GM19099 (cell line): ENCODE measurements around the gene CTCFL.

Experiments used
- POLR2A ChIP-seq: IDR thresholded peaks from 3 replicates; pipeline ENCODE4 v1.6.1; 2011; ENCODE audit warnings: low read depth; ENCODE audit not compliant: insufficient read length; ENCODE audit errors: extremely low read depth

Gene CTCFL

DNA sequence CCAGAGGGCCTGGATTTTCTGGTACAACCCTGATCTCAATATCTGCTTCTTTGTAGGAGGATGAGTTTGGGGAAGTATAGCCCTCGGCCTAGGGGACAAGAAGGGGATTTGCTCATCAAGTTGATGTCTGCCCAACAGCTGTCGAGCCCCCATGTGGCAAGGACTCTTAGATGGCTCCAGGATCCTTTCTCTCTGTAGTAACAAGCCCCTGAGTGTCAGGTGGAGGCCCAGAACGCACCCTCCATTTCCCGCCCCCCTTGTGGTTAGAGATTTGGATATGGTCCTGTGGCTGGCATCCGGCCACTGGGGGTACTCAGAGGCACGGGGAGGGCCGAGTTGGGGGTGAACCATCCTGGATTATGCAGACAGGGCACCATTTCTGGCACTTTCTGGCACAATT, 50.1 kb downstream of the CTCFL start:
- TF ChIP-seq POLR2A = no peak

DNA sequence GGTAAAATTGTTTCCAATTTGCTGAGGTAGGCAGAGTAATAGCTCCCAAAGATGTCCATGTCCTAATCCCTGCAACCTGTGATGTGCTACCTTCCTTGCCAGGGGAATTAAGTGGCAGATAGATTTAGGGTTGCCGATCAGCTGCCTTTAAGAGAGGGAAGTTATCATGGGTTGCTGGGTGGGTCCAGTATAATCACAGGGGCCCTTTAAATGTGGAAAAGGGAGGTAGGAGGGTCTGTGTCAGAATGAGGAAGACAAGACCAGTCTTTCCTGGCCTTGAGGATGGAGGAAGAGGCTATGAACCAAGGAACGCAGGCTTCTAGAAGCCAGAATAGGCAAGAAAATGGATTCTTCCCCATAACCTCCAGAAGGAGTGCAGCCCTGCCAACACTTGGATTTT, 50.7 kb downstream of the CTCFL start:
- TF ChIP-seq POLR2A = no peak

DNA sequence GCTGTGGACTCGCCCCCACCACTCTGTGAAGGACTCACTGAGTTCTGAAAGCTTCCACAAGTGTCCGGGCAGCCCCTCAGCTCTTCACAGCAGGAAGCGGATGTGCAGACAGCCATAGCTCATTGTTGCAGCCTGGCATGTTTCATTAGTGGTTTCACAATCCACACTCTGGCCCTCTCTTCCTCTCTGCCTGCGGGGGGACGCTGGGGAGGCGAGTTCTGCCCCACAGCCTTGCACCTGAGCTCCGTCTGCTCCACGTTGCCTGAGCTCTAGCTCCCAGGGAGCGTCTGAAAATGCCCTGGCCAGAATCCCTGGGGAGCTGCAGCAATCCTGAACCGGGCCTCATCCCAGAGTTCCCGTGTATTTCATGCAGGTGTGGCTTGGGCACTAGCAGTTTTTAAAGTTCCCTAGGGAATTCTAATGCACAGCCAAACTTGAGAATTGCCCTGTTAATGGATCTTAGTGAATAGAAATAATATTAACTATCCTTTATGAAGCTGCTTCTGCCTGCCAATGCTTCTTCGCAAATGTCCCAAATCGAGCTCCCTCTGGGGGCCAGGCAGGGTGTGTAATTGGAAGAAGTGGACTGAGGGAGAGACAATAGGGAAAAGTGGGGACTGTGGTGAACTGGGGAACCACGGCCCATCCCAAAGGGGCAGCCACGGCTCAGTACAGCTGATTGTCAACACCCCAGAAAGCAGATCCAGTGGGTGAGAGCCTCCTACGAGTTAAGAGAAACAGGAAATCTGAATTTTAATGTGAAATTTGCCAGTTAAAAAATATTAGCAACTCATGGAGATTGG, 51.5 kb downstream of the CTCFL start:
- peak; percentile 13 for TF ChIP-seq POLR2A

DNA sequence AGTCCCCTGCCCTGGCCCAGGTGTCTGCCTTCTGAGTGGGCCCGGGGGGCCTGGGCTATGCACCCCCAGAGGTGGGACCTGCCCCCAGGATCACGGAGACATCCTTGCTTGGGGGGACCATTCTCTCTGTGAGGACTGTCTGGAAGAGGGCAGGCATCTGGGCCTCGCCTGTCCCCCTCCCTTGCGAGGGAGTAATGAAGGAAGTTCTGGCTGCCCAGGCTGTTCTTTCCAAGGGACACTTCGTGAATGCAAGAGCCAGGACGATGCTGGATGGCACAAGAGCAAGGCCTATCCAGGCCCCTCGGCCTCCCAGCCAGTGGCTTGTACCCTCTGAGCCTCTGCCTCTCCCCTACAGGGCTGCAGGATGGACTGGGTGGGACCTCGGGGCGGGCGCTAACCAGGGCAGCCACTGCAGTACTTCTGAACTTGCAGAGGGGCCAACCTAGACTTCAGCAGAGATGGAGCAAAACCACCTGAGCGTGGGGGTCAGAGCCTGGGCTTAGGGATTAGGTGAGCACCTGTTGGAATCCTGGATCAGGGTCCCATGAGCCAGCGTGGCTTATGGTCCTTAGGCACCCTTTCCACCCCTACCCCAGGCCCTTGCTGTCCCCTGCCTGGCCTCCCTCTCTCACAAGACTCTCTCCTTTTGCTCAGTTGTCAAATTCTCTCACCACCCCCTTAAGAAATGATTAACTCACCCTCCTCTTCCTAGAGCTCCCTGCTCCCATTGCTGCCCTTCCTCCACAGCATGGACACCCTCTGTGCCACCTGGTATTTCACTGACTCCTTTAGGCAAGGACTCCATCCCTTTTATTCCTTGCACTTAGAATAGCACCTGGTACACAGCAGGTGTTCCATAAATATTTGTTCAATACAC, 53.2 kb downstream of the CTCFL start:
- no peak for TF ChIP-seq POLR2A

DNA sequence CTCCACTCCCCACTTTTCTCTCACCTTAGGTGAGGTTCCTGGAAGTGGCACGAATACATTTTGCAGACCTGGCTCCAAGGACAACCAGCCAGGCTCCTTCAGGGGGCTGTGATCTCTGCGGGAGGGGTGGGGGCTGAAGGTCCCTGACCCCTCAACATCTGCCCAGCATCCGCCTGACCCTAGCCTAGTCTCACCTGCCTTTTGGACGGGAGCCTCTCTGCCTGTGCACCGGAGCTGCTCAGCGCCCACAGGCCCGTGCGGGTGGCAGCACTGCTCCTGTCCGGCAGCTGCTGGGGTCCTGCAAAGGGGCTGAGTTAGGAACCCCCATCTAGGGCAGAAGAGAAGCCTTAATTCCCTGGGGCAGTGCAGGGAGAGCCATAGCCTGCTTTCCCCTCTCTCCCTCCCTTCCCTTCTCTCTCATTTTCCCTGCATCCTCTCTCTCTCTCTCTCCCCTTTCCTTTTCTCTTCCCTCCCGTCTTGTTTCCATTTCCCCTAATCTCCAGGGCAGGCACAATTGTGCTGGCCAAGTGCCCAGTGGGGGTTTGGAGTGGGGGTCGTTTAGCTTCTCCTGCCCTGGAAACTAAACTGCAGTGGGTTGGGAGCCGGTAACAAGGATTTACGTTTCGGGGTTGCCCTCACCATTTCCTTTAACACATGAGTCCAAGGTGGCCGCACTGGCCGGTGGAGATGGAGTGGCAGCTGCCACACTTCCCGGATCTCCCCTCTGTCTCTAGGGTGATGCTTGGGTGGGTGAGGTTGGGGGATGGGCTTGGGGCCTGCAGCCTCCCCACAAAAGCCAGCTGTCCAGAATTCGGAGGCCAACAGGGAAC, 54.1 kb downstream of the CTCFL start:
- no peak for TF ChIP-seq POLR2A

DNA sequence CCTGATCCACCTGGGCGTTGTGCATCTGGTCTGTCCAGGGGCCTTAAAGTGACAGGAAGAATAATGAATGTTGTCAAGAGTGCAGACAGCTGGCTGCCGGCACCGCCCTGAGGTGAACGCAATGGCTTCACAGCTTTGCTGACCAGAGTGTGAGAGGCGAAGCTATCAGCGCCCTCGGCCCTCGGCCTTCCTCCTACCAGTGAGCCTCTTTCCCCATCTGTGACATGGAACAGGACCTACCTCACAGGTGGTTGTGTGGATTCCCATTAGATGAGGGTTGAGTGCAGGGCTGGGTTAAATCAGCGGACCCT, 54.8 kb downstream of the CTCFL start:
- TF ChIP-seq POLR2A = no peak

DNA sequence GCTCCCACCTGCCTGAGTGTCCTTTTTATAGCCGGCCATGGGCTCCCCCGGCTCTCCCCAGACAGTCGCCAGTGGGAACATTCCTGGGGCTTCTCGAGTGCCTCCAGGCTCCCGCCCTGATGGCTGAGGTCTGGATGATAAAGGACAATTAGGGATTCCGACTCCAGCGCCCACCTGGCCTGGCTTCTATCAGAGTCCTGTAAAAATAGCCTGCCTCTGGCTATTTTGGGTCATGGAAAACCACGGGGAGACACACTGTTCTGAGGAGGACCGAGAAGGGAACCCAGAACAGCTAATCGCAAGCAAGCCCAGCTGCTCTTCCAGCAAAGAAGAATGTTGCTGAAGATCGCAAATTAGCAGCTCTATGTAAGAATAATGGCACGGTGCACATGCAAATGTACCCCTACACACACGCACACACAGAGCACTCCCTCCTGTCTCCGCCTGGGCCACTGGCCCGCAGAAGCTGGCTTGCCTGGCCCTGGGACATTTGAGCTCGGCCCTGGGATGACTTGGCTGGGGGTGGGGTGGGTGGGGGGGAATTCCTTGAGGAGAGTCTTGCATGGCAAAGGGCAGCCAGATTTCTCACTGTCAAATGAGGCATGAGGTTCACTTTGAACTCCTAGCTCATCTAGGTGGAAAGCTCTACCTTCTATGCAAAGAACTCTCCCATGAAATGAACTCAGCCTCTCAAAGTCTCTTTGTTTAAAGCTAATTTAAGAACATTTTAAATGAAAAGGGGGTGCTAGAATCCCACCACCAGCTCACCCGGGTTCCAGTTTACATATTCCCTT, 55.3 kb downstream of the CTCFL start:
- TF ChIP-seq POLR2A = no peak

DNA sequence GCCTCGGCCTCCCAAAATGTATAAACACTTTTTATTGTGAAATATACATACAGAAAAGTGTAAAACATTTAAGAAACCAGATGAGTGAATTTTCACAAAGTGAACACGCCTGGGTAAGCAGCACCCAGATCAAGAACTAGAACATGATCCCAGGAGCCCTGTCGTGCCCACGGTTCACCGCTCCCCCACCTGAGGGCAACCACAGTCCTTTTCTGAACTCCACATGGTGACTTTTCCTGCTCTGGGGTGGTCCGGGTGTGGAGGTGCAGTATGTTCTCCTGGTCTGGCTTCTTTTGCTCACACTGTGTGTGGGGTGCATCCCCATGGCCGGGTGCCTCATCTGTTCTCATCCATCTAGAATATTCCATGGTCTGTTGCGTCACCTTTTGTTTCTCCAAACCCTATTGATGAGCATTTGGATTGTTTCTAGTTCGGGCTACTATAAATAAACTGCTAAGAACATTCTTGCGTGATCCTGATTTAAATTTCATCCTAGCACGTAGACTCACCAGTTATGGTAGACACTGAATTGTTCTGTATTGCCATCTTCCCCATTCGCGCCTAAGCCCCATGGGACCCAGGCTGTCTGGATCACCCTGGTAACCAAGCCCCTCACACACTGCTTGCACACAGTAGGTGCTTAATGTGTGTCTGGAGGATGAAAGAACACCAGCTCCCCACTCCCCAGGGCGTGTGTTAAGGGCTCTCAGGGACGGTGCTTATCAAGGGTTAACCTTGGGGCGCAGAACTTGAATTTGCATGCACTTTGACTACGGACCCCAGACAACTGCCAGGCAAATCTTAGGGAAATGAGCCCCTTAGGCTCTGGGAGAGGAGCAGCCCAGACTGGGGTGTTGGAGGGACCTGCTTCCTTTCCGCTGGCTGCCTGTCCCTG, 56.2 kb downstream of the CTCFL start:
- TF ChIP-seq POLR2A = no peak

DNA sequence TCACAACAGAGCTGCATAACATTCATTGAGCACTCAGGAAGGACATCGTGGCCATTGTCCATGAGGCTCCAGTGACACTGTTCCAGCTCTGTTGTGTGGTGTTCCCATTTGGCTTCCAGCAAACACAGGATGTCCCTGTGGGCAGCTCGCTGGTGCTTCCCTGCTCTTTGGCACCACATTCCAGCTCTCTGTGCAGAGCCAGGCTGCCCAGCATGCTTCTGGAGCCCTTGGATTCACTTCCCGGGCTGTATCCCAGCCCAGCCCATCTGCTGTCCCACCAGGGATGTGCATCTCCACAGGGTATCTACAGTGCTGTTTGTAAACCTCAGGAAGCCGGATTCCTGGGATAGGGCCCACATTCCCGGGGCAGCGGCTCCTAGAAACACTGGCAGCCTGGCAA, 57.2 kb downstream of the CTCFL start:
- no peak for TF ChIP-seq POLR2A

DNA sequence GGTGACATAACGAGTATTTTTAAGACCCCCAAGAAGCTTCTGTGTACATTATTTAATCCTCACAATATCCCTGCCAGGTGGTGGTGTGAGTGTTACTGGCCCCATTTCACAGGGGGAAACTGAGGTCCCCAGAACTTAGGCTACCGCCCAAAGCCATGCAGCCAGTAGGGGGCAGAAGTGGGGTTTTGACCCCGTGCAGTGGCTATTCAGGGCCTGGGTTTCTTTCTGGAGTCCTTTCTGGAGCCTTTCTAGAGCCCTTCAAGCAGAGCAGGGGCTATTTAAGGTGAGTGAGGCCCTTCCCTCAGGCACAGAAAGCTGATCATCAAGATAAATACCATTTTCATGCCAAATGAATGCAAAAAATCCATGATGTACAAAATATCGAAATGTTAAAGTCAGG, 59.0 kb downstream of the CTCFL start:
- TF ChIP-seq POLR2A = no peak

DNA sequence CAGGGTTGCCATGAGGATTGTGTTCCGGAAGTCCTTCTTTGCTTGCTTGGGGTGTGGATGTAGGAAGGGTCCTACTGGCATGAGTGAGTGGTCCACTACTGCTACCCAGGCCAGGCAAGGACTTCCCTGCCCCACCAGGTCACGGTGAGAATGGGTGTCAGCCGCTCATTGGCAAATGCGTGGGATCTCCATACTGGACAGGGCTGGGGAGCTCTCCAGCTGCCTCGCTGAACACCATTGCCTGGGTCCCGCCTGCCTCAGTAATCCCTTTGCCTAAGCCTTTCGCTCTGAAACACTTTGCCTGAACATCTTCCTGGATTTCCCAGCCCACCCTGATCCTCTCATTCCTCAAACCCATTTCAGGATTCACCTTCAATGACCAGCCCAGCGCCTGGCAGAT, 59.5 kb downstream of the CTCFL start:
- no peak for TF ChIP-seq POLR2A

DNA sequence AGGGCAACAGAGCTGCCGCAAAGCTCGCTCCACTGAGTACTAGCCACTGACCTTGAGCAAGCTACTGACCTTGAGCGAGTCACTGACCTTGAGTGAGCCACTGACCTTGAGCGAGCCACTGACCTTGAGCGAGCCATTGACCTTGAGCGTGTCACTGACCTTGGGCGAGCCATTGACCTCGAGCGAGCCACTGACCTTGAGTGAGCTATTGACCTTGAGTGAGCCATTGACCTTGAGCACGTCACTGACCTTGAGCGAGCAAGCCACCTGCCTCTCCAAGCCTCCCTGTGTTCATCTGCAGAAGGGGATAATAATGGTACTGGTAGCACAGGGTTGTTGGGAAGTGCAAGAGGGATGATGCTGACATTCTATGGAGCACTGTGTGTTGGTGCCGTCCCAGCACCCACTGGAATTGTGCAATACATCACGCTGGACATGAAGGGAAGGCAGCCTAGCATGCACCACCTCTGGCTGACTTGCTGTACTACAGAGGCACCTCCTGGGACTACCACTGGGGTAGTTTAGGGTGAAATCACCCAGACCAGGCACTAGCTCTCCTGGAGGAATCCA, 60.2 kb downstream of the CTCFL start:
- TF ChIP-seq POLR2A = no peak

DNA sequence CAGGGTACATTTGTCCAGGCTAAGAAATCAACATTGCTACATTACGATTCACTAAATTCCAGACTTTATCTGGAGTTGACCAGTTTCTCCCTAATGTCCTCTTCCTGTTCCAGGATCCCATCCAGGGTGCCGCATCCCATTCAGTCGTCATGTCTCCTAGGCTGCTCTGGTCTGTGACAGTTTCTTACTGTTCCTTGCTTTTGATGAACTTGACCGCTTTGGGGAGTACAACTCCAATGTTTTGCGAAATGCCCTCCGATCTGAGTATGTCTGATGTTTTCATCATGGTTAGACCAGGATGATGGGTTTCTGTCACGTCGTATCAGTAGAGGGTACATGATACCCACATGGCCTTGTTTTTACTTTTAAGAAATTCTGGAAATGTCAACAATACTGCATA, 62.2 kb downstream of the CTCFL start:
- TF ChIP-seq POLR2A = no peak

DNA sequence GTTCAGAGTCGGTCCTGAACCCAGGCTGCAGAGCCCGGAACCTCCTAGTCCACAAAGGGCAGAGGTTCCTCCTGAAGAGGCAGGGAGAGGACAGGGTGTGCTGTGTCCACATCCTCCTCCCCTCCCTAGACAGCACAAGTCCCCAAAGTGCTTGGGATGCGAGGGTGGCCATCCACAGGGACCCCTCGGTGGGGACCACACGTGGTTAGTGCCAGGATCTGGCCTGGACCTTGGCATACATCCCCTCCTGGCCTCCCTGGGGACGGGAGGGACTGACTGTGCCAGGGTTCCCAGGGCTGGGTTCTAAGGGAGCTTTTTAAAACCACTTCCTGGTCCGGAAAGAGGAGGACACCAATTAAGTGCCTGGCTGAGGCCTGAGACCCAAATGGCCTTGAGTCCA, 63.2 kb downstream of the CTCFL start:
- no peak for TF ChIP-seq POLR2A
